Epithelial cell of proximal tubule (primary cell): ENCODE measurements around the gene THRB. TPM values are rescaled to one million over a fixed set of nuclear protein-coding genes. Genes with fewer than 3 reads are reported as not detected.

ENCODE experiments used
- DNase-seq: peaks from one replicate; pipeline ENCODE4 v3.0.0-alpha.2; 2011; ENCODE audit warnings: low read depth
- H3K4me3 ChIP-seq: 2 replicates; pipeline ENCODE4 v1.5.1; 2011; ENCODE audit warnings: low read depth, mild to moderate bottlenecking, low read length
- CTCF ChIP-seq: conservative IDR thresholded peaks from 2 replicates; pipeline ENCODE4 v1.5.1; 2012; ENCODE audit warnings: low read depth, mild to moderate bottlenecking, low read length
- total RNA-seq: library from RNA; depleted of rRNA; stranded (reverse); fragments of >200 nt; gene quantifications from 2 replicates; pipeline ENCODE4 v1.2.3, GENCODE V29; 2015

Gene THRB
- total RNA-seq, 1 donor from 2014 or later: 2.1 TPM

DNA sequence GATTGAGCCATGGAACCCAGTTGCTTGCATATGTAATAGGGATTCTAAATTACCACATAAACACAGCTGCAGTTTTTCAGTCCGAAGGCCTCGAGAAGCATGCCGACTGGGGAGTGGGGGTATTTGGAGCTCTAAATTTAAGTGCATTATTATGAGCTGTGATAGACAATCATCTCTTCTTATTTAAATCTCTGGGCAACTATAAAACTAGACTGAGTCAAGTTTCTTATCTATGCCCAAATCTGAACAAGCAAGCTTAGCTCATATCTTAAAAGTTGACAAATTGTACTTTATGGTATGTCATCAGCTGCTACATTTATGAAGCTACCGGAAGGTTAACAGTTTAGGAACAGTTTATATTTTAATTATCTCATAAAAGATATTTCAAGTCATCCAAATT is 19.5 kb upstream of the THRB start:
- no peak for TF ChIP-seq CTCF
- no peak overlapping the region for H3K4me3 ChIP-seq
- no peak for DNase-seq

DNA sequence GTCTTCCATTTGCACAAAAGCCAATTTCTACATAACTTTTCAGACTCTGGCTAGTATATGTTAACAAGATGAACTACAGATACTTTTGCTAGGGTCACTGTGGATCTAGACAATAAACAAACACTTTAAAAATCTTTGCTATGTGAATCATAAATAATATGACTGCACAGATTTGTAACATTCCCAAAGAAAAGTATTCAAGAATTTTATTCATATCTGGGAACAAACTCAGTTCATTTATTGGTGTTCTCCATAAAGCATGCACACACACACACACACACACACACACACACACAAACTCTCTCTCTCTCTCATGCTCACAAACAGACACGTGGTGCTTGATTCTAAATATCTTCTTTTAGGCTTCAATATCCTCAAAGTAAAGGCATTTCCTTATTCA is 18.8 kb upstream of the THRB start:
- no peak for DNase-seq
- no peak overlapping the region for H3K4me3 ChIP-seq
- no peak for TF ChIP-seq CTCF

- H3K4me3 ChIP-seq: no peak overlapping the region
- TF ChIP-seq CTCF: no peak
- DNase-seq: no peak
Observed at GRCh38 chr3:24512564-24513197, 18.0 kb upstream of the THRB start.

DNA sequence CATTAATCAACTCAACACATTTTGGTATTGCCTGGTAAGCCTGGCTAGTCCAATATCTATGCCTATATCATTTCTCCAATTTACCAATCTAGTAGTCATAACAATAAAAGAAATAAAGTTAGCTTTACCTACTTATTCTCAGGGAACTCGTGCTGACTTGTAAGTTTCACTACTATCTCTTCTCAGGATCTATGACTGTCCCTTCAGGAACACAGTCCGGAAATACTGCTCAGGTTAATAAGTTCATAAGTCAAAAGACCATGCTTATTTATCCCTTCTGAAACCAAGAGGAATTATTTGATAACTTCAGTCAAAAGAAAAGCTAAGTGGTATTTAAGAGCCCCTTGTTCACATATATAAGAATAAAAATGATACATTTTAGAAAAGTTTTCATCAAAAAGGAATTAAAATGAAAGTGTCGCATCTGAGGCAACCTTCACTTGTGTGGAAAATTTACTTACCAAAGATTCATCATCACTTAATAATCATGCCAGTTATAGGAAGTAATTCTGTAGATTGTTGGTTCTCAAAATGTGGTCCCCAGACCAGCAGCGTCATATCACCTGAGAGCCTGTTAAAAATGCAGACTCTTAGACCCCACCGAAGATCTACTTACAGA is 15.5 kb upstream of the THRB start:
- no peak overlapping the region for H3K4me3 ChIP-seq
- no peak for TF ChIP-seq CTCF
- DNase-seq: no peak

- no peak overlapping the region for H3K4me3 ChIP-seq
- no peak for DNase-seq
- TF ChIP-seq CTCF: no peak
Observed at GRCh38 chr3:24508423-24508839, 13.8 kb upstream of the THRB start.

DNA sequence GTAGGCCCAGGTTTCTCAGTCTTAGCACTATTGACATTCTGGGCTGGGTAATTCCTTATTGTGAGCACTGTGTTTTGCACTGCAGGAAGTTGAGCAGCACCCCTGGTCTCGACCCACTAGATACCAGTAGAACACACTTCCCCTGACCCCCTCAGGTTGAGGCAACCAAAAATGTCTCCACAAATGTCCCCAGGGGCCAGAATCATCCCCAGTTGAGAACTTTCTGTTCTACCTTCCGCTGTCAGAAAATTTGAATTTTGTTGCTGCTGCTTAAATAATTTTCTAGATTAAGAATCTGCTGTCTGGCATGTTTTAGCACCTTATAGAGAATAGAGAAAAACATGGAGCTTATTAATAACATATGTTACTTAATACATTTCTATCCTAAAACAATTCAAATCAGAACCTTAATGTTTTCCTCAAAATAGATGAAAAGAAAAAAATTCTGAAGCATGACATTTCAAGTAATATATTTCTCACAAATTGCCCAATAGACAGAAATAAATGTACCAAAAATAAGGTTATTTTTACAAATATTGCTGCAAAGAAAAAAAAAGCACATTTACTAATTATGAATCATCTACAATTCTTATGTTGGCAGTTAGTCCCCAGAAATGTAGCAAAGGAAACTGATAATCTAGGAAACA is 13.2 kb upstream of the THRB start:
- DNase-seq: no peak
- TF ChIP-seq CTCF: no peak
- H3K4me3 ChIP-seq: no peak overlapping the region
